ENCODE data around the gene VSTM2L.

Gene VSTM2L

DNA sequence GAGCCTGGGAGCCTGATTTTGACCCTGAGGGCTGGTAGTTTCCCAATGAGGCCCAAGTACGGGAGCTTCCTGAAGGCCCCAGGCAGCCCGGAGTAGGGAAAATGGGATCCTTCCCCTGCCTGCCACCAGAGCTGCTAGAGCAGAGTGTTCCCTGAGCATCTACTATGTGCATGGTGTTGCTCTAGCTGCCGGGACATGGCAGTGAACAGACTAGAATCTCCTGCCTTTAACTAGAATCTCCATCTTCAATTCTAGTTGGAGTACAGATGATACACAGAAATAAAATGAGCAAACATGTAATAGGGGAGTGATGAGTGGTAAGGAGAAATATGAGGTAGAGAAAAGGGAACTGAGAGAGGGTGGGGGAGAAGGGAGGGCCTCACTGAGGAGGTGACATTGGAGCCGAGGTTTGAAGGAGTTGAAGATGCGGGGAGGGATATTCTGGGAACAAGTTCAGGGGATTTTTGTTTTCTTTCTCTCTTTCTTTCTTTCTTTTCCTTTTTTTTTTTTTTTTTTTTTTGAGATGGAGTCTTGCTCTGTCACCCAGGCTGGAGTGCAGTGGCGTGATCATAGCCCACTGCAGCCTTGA, 18.5 kb downstream of the VSTM2L start:
- ATAC-seq: no peak
- TF ChIP-seq TOX (CRISPR knock-in tag; IDR thresholded peaks at IDR 0.05; ENCODE audit: borderline replicate concordance) (no peak), RARB (CRISPR knock-in tag; IDR thresholded peaks at IDR 0.05) (no peak), ZFP30 (CRISPR knock-in tag; IDR thresholded peaks at IDR 0.05) (no peak), ZNF565 (CRISPR knock-in tag; conservative IDR thresholded peaks at IDR 0.05; ENCODE audit: low read depth) (no peak), ZNF70 (CRISPR knock-in tag; IDR thresholded peaks at IDR 0.05) (no peak), ZNF8 (CRISPR knock-in tag; IDR thresholded peaks at IDR 0.05) (no peak), SNAI2 (CRISPR knock-in tag; IDR thresholded peaks at IDR 0.05) (no peak), ISL1 (CRISPR knock-in tag; IDR thresholded peaks at IDR 0.05) (no peak), ESRRG (CRISPR knock-in tag; IDR thresholded peaks at IDR 0.05) (no peak), BACH2 (CRISPR knock-in tag; IDR thresholded peaks at IDR 0.05; ENCODE audit: borderline replicate concordance) (no peak), PPARA (CRISPR knock-in tag; IDR thresholded peaks at IDR 0.05; ENCODE audit: borderline replicate concordance) (no peak), CSDC2 (CRISPR knock-in tag; IDR thresholded peaks at IDR 0.05) (no peak), GLIS3 (CRISPR knock-in tag; IDR thresholded peaks at IDR 0.05) (no peak), OSR1 (CRISPR knock-in tag; IDR thresholded peaks at IDR 0.05) (no peak), ZC3H10 (CRISPR knock-in tag; IDR thresholded peaks at IDR 0.05) (no peak), TCF4 (CRISPR knock-in tag; IDR thresholded peaks at IDR 0.05; ENCODE audit: borderline replicate concordance) (no peak)
- TF ChIP-seq, protein P1, sequence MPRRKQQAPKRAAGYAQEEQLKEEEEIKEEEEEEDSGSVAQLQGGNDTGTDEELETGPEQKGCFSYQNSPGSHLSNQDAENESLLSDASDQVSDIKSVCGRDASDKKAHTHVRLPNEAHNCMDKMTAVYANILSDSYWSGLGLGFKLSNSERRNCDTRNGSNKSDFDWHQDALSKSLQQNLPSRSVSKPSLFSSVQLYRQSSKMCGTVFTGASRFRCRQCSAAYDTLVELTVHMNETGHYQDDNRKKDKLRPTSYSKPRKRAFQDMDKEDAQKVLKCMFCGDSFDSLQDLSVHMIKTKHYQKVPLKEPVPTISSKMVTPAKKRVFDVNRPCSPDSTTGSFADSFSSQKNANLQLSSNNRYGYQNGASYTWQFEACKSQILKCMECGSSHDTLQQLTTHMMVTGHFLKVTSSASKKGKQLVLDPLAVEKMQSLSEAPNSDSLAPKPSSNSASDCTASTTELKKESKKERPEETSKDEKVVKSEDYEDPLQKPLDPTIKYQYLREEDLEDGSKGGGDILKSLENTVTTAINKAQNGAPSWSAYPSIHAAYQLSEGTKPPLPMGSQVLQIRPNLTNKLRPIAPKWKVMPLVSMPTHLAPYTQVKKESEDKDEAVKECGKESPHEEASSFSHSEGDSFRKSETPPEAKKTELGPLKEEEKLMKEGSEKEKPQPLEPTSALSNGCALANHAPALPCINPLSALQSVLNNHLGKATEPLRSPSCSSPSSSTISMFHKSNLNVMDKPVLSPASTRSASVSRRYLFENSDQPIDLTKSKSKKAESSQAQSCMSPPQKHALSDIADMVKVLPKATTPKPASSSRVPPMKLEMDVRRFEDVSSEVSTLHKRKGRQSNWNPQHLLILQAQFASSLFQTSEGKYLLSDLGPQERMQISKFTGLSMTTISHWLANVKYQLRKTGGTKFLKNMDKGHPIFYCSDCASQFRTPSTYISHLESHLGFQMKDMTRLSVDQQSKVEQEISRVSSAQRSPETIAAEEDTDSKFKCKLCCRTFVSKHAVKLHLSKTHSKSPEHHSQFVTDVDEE (CRISPR knock-in tag; IDR thresholded peaks at IDR 0.05): no peak
- TF ChIP-seq, protein P2, sequence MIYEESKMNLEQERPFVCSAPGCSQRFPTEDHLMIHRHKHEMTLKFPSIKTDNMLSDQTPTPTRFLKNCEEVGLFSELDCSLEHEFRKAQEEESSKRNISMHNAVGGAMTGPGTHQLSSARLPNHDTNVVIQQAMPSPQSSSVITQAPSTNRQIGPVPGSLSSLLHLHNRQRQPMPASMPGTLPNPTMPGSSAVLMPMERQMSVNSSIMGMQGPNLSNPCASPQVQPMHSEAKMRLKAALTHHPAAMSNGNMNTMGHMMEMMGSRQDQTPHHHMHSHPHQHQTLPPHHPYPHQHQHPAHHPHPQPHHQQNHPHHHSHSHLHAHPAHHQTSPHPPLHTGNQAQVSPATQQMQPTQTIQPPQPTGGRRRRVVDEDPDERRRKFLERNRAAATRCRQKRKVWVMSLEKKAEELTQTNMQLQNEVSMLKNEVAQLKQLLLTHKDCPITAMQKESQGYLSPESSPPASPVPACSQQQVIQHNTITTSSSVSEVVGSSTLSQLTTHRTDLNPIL (CRISPR knock-in tag; IDR thresholded peaks at IDR 0.05; ENCODE audit: low read depth): no peak
- TF ChIP-seq, protein P3, sequence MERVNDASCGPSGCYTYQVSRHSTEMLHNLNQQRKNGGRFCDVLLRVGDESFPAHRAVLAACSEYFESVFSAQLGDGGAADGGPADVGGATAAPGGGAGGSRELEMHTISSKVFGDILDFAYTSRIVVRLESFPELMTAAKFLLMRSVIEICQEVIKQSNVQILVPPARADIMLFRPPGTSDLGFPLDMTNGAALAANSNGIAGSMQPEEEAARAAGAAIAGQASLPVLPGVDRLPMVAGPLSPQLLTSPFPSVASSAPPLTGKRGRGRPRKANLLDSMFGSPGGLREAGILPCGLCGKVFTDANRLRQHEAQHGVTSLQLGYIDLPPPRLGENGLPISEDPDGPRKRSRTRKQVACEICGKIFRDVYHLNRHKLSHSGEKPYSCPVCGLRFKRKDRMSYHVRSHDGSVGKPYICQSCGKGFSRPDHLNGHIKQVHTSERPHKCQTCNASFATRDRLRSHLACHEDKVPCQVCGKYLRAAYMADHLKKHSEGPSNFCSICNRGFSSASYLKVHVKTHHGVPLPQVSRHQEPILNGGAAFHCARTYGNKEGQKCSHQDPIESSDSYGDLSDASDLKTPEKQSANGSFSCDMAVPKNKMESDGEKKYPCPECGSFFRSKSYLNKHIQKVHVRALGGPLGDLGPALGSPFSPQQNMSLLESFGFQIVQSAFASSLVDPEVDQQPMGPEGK (CRISPR knock-in tag; IDR thresholded peaks at IDR 0.05; ENCODE audit: borderline replicate concordance): no peak

DNA sequence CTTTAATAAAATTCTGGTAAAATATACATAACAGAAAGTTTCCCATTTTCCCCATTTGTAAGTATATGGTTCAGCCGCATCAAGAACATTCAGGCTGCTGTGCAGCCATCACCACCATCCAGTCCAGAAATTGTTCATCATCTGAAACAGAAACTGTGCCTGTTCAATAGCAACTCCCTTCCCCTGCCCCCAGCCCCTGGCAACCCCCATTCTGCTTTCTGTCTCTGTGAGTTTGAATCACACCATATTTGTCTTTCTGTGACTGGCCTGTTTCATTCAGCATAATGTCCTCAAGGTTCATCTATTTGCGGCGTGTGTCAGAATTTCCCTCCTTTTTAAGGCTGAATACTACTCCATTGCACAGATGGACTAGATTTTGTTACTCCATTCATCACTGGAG, 19.1 kb downstream of the VSTM2L start:
- TF ChIP-seq CSDC2 (CRISPR knock-in tag; IDR thresholded peaks at IDR 0.05): no peak
- TF ChIP-seq, protein P1 (CRISPR knock-in tag; IDR thresholded peaks at IDR 0.05): no peak
- no peak for TF ChIP-seq BACH2 (CRISPR knock-in tag; IDR thresholded peaks at IDR 0.05; ENCODE audit: borderline replicate concordance)
- TF ChIP-seq OSR1 (CRISPR knock-in tag; IDR thresholded peaks at IDR 0.05): no peak
- TF ChIP-seq, protein P4, sequence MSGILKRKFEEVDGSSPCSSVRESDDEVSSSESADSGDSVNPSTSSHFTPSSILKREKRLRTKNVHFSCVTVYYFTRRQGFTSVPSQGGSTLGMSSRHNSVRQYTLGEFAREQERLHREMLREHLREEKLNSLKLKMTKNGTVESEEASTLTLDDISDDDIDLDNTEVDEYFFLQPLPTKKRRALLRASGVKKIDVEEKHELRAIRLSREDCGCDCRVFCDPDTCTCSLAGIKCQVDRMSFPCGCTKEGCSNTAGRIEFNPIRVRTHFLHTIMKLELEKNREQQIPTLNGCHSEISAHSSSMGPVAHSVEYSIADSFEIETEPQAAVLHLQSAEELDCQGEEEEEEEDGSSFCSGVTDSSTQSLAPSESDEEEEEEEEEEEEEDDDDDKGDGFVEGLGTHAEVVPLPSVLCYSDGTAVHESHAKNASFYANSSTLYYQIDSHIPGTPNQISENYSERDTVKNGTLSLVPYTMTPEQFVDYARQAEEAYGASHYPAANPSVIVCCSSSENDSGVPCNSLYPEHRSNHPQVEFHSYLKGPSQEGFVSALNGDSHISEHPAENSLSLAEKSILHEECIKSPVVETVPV (CRISPR knock-in tag; IDR thresholded peaks at IDR 0.05): no peak
- TF ChIP-seq ZNF8 (CRISPR knock-in tag; IDR thresholded peaks at IDR 0.05): no peak
- TF ChIP-seq TCF4 (CRISPR knock-in tag; IDR thresholded peaks at IDR 0.05; ENCODE audit: borderline replicate concordance): no peak
- TF ChIP-seq RARB (CRISPR knock-in tag; IDR thresholded peaks at IDR 0.05): no peak
- no peak for TF ChIP-seq ZC3H10 (CRISPR knock-in tag; IDR thresholded peaks at IDR 0.05)
- no peak for ATAC-seq
